Stimulated activated CD4-positive, alpha-beta T cell treated with anti-CD3 and anti-CD28 coated beads, Interleukin-2, amount 100 ng/mL, for 4 hours (primary cell): ENCODE measurements around the gene TNFRSF1B.
A peak's percentile ranks its signal among the peaks of the same experiment; 100 is the strongest.
"Not testable (repeated sequence)": the region's sequence is repeated elsewhere in the genome, so short reads cannot be mapped to it uniquely, and the experiment has no call there.

Experiments used
- DNase-seq: peaks from one replicate; pipeline ENCODE4 v3.0.0-alpha.2; 2020; ENCODE audit warnings: low read depth

The TNFRSF1B gene

DNA sequence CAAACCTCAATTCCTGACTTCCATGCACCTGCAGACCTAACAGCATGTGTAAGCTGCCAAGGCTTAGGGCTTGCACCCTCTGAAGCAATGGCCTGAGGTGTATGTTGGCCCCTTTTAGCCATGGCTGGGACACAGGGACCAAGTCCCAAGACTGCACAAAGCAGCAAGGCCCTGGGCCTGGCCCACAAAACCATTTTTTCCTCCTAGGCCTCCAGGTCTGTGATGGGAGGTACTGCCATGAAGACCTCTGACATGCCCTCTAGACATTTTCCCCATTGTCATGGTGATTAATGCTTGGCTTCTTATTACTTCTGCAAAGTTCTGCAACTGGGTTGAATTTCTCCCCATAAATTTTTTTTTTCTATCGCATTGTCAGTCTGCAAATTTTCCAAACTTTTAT lies 55.9 kb downstream of the TNFRSF1B start:
- DNase-seq: not testable (repeated sequence)

- not testable (repeated sequence) for DNase-seq
Measured at GRCh38 chr1:12224092-12224491, 57.3 kb downstream of the TNFRSF1B start.

- no peak for DNase-seq
Measured at GRCh38 chr1:12228979-12229378, 62.2 kb downstream of the TNFRSF1B start.

GRCh38 chr1:12229386-12229834 lies 62.6 kb downstream of the TNFRSF1B start:
- no peak for DNase-seq

DNA sequence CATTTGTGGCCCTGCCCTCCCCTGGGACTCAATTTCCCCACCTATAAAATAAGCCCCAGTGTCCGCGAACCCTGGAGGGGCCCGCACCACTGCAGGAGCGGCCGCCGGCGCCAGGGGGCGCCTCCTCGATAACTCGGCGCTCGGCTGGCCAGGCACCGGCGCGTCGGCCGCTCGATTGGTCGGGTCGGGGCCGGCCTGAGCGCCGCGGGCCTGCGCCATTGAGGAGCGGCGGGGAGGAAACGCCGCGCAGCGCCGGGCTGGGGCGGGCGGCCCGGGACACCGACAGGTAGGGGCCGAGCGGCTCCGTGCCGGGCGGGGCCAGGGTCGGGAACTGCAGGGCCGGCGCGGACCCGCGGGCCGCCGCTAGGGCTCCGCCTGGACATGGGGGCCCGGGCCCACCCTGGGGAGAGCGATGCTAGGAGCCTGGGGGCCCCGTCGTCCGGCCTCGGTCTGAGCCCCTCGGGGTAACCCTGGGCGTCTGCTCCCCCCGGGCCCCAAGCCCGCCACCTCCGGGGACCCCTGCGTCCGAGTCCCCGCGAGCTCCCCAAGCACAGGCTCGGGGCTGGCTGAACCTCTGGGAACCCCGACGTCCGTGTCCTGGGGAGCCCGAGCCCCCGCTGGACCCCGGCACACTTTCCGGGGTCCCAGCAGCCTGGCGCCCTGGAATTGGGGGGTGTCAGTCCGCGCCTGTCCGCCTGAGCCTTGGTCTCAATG lies 63.2 kb downstream of the TNFRSF1B start, which contains the start of gene VPS13D:
Gene VPS13D (plus strand): TSS at position 196 of the 714 bp plus-strand sequence. CDS start 4,237 bp downstream, outside the sequence.
- peak; percentile 76 for DNase-seq

DNA sequence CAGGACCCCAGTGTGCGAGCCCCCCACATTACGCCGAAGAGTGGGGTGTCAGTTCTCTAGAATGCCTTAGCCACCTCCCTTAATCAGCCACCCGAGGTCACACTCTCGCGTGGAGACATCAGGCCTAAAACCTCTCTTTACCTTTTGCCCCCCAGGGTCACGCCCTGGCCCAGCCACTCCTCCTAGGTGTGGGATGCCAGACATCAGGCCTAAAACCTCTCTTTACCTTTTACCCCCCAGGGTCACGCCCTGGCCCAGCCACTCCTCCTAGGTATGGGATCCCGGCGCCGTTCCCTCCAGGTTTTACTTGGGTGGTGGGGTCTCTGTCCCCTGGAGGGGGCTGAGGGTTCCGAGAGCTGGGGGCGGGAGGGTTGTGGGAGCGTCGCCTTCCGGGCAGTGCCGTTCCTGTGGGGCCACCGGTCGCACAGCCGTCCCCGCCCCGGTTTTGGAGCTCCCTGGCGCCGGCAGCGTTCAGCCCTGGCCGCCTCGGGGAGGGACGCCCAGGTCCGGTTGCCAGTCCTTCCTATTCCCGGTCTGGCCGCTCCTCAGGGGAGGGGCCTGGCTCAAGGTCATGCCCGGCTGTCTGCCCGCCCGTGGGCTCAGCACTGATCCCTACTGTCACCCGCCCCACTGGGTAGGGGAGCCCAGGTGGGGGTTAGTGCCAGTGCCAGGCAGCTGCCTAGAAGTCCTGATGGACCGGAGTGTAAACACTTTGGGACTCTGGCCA lies 63.9 kb downstream of the TNFRSF1B start:
- DNase-seq: no peak

- DNase-seq: no peak
Measured at GRCh38 chr1:12231276-12231595, 64.4 kb downstream of the TNFRSF1B start.

- no peak for DNase-seq
Measured at GRCh38 chr1:12232221-12232620, 65.4 kb downstream of the TNFRSF1B start.

DNA sequence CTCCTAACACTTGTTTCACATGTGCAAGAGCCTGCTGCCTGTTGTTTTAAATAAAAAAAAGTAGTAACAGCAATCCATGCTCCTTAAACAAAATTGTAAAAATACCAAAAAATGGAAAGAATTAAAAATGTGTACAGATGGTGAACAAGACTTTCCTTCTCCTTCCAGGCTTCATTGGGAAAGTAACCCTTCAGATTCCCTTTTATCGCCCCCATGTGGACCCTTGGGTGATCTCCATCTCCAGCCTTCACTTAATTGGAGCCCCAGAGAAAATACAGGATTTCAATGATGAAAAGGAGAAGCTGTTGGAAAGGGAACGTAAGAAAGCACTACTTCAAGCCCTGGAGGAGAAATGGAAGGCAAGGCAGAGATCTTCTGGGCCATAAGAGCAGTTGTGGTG lies 77.3 kb downstream of the TNFRSF1B start:
- DNase-seq: no peak

GRCh38 chr1:12244585-12244984 lies 77.8 kb downstream of the TNFRSF1B start:
- DNase-seq: no peak

GRCh38 chr1:12245116-12245515 lies 78.3 kb downstream of the TNFRSF1B start:
- DNase-seq: no peak

DNA sequence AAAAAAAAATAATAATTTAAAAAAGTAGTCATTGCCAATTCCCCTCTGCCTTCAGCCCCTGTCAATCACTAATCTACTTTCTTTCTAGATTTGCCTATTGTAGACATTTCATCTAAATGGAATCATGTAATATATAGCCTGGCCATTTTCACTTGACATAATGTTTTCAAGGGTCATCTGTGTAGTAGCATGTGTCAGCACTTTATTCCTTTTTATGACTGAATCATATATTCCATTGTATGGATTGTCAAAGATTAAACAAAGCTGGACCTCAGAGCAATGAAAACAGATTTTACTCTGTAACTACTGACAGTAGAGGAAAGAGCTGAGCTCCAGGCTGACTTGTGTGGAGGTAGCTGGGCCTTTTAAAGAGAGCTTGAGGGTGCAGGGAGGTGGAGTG lies 78.9 kb downstream of the TNFRSF1B start:
- no peak for DNase-seq

DNA sequence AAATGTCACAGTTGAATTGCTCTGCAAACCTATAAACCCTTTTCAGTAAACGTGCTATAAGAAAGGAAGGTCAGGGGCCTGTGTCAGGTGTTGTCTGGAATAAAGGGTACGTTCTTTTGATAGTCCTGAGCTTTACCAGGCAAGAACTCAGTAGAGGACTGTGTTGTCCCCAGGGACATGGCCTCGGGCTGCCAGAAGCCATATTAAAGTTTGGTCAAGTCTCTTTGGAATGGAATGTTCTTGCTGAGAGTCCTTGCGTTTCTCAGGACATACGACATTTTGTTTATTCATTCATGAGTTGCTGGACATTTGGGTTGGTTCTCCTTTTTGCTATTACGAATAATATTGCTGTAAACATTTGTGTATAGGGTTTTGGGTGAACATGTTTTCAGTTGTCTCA lies 79.8 kb downstream of the TNFRSF1B start:
- no peak for DNase-seq

DNA sequence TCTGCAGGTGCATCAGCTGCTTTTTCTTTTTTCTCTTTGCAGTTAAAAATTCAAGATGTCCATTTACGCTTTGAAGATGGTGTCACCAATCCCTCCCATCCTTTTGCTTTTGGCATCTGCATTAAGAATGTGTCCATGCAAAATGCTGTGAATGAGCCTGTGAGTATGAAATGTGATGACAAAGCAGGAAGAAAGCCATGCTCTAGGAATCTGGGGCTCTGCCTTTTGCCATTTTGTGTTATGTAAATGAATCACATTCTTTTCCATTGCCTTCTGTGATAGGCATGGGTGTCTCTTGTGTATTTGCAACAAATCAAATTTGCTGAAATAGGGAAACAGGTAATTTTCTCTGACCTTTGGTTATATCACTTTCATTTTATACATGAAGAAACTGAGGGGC lies 82.4 kb downstream of the TNFRSF1B start:
- no peak for DNase-seq

DNA sequence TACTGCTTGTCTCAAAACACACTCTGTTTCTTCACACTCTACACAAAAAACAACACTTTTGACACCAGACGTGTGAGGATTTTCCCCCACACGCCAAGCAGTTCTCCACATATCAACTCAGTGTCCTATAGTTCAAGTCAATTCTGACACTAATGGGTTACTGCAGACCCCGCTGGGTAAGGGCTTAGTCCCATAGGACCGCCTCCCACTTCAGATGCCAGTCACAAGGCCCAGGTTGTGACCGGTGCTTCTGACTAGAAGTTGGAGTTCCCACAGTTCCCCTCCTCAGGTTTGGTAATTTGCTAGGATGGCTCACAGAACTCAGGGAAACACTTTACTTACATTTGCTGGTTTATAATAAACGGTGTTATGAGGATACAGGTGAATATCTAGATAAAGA lies 83.0 kb downstream of the TNFRSF1B start:
- no peak for DNase-seq

- no peak for DNase-seq
Measured at GRCh38 chr1:12251442-12251841, 84.7 kb downstream of the TNFRSF1B start.

DNA sequence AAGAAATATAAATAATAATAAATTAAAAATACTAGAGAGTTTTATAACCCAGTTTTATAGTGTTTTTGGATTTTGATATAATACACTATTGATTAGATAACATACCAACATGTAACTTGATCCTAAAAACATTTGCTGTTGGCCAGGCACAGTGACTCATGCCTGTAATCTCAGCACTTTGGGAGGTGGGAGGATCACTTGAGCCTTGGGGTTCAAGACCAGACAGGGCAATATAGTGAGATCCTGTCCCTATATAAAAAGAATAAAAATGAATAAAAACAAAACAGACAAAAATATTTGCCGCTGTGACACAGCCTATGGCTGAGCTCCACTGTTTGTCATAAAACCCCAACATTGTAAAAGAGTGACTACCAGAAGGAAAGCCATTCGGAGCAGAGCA lies 89.1 kb downstream of the TNFRSF1B start:
- DNase-seq: no peak

DNA sequence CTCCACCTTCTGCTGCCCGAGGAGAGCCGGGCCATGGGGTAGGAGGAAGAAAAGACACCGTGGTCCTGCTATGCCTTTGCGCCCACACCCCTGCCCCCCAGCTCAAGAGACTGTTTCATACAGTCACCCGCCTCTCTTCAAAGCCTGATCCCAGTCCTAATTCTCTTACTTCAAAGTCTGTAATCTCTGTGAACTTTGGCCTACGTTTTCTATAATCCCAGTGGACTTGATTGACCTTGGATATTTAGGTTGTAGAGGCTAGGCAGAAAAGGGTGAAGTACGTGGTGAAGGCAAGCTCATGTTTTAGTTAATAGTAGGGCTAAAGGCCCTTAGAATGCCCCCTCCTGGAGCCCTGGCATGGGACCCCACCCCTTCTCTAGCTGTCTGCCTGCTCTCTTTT lies 91.5 kb downstream of the TNFRSF1B start:
- no peak for DNase-seq
